Uterus (tissue), 4 donors: ENCODE data around the gene LINC00632. TPM values are rescaled to one million over a fixed set of nuclear protein-coding genes. Genes with fewer than 3 reads are reported as not detected.

ENCODE experiments used
- DNase-seq, 2 donors: peaks; one replicate each; pipeline ENCODE4 v3.0.0-alpha.2; 2019 to 2020
- H3K27ac ChIP-seq, 2 donors: fragments of 200-600 bp; sonication (generic); 1 replicate in 1 of 2; 2 replicates in 1 of 2; pipeline ENCODE4 v1.5.1; 2016 to 2018
- H3K27me3 ChIP-seq, 2 donors: fragments of 200-600 bp; sonication (generic); one replicate each; pipeline ENCODE4 v1.5.1; 2018 to 2019; ENCODE audit warnings: control low read depth in 1 of 2
- H3K36me3 ChIP-seq, 2 donors: fragments of 200-600 bp; sonication (generic); one replicate each; pipeline ENCODE4 v1.5.1; 2019; ENCODE audit warnings: control low read depth in 1 of 2
- H3K4me1 ChIP-seq, 2 donors: fragments of 200-600 bp; sonication (generic); one replicate each; pipeline ENCODE4 v1.5.1; 2018 to 2019; ENCODE audit warnings: control low read depth in 1 of 2
- H3K4me3 ChIP-seq, 2 donors: fragments of 200-600 bp; sonication (generic); 1 replicate in 1 of 2; 2 replicates in 1 of 2; pipeline ENCODE4 v1.5.1; 2018 to 2019; ENCODE audit warnings: mild to moderate bottlenecking in 1 of 2
- H3K9me3 ChIP-seq, 2 donors: fragments of 200-600 bp; sonication (generic); one replicate each; pipeline ENCODE4 v1.5.1; 2019; ENCODE audit warnings: control low read depth in 1 of 2
- POLR2A ChIP-seq, 2 donors: fragments of 450-650 bp; IDR thresholded peaks; one replicate each; pipeline ENCODE4 v1.6.1; 2016; ENCODE audit warnings: antibody characterized with exemption in 2 of 2, mild to moderate bottlenecking in 1 of 2, moderate library complexity in 1 of 2
- intact Hi-C: fragments of 100-400 bp; cut with DNase I; formaldehyde crosslinking; loops from one replicate; pipeline ENCODE4 v1.15.1; 2023; ENCODE audit warnings: low total_unique reads
- total RNA-seq, 4 donors: library from RNA; depleted of rRNA in 3 of 4; stranded (reverse); fragments of >200 nt in 3 of 4; gene quantifications; one replicate each; pipeline versions ENCODE4 v1.1.0 to v1.2.4, GENCODE V29; 2014 to 2023
- TF ChIP-seq, protein P1 (sequence below), 4 experiments: fragments of 200-600 bp in 2 of 4; fragments of 450-650 bp in 2 of 4; sonication (generic) in 2 of 4; IDR thresholded peaks; one replicate each; pipeline ENCODE4 v1.5.1; 2016 to 2019; ENCODE audit warnings: antibody characterized with exemption in 4 of 4, mild to moderate bottlenecking in 2 of 4, moderate library complexity in 1 of 4
- donor health status: DM: yes; HTN: yes; CAD: no.

The LINC00632 gene
- total RNA-seq, 4 donors from 2014 or later = 14.4 to 228 (median 32.4) TPM

GRCh38 chrX:140713174-140713539 lies 3.6 kb downstream of the LINC00632 start:
- TF ChIP-seq, protein P1, sequence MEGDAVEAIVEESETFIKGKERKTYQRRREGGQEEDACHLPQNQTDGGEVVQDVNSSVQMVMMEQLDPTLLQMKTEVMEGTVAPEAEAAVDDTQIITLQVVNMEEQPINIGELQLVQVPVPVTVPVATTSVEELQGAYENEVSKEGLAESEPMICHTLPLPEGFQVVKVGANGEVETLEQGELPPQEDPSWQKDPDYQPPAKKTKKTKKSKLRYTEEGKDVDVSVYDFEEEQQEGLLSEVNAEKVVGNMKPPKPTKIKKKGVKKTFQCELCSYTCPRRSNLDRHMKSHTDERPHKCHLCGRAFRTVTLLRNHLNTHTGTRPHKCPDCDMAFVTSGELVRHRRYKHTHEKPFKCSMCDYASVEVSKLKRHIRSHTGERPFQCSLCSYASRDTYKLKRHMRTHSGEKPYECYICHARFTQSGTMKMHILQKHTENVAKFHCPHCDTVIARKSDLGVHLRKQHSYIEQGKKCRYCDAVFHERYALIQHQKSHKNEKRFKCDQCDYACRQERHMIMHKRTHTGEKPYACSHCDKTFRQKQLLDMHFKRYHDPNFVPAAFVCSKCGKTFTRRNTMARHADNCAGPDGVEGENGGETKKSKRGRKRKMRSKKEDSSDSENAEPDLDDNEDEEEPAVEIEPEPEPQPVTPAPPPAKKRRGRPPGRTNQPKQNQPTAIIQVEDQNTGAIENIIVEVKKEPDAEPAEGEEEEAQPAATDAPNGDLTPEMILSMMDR (IDR thresholded peaks at IDR 0.05) = no peak
- TF ChIP-seq POLR2A (IDR thresholded peaks at IDR 0.05) = no peak
- Histone ChIP-seq H3K27ac (no peak overlapping the region), H3K4me3 (no peak overlapping the region), H3K36me3 (no peaks in the 10 kb centered on the region), H3K4me1 (no peaks in the 10 kb centered on the region), H3K9me3 (no peaks in the 10 kb centered on the region), H3K27me3 (peaks cover 0 to 3% of the 10 kb centered on the region in 2 donors)
- intact Hi-C loops = no loop called here
- no peak for DNase-seq

DNA sequence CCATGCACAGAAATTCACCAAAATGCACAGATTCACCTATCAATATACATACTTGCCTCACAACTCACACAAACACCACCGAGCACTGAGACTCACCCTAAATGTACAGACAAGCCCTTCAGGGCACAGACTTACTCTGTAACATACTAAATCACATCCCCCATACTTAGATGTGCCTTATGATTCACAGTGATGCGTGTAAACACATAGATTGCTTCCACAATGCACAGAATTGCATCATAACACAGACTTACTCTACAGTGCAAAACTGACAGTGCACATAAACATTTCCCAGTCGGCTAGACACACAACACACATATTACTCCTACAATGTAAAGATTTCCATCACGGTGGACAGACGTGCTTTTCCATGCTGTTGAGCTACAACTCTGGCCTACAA lies 6.2 kb downstream of the LINC00632 start:
- no peaks in the 10 kb centered on the region for H3K36me3 ChIP-seq
- intact Hi-C loops = no loop called here
- H3K4me3 ChIP-seq = no peak overlapping the region
- H3K27ac ChIP-seq = no peak overlapping the region
- TF ChIP-seq POLR2A (IDR thresholded peaks at IDR 0.05) = no peak
- TF ChIP-seq, protein P1 (IDR thresholded peaks at IDR 0.05) = no peak
- H3K9me3 ChIP-seq = no peaks in the 10 kb centered on the region
- no peak for DNase-seq
- H3K4me1 ChIP-seq = no peaks in the 10 kb centered on the region
- peaks cover 0 to 3% of the 10 kb centered on the region in 2 donors for H3K27me3 ChIP-seq

DNA sequence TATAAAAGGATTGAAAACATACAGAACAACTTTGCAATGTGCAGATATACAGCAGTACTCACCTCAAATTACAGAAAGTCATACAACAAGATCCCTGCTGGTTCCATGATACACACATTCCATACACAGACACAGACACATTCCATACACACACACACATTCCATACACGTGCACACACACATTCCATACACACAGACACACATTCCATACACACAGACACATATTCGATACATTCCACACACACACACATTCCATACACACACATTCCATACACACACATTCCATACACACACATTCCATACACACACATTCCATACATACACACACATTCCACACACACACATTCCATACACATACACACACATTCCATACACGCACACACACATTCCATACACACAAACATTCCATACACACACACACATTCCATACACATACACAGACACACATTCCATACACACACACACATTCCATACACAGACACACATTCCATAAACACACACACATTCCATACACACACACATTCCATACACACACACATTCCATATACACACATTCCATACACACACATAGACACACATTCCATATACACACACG lies 13.7 kb downstream of the LINC00632 start:
- TF ChIP-seq, protein P1 (IDR thresholded peaks at IDR 0.05) = no peak
- no peak for TF ChIP-seq POLR2A (IDR thresholded peaks at IDR 0.05)
- no peaks in the 10 kb centered on the region for H3K27me3 ChIP-seq
- H3K4me3 ChIP-seq = no peak overlapping the region
- DNase-seq = no peak
- no peak overlapping the region for H3K27ac ChIP-seq
- no peaks in the 10 kb centered on the region for H3K4me1 ChIP-seq
- intact Hi-C loops = no loop called here
- H3K9me3 ChIP-seq = no peaks in the 10 kb centered on the region
- H3K36me3 ChIP-seq = no peaks in the 10 kb centered on the region

GRCh38 chrX:140724309-140724708 lies 14.8 kb downstream of the LINC00632 start:
- TF ChIP-seq, protein P1 (IDR thresholded peaks at IDR 0.05) = no peak
- no peak for TF ChIP-seq POLR2A (IDR thresholded peaks at IDR 0.05)
- no peaks in the 10 kb centered on the region for H3K4me1 ChIP-seq
- no peak overlapping the region for H3K27ac ChIP-seq
- no peak overlapping the region for H3K4me3 ChIP-seq
- H3K9me3 ChIP-seq = no peaks in the 10 kb centered on the region
- no peak for DNase-seq
- no peaks in the 10 kb centered on the region for H3K27me3 ChIP-seq
- H3K36me3 ChIP-seq = no peaks in the 10 kb centered on the region
- intact Hi-C loops = no loop called here

GRCh38 chrX:140724736-140725135 lies 15.2 kb downstream of the LINC00632 start:
- Histone ChIP-seq H3K27ac (no peak overlapping the region), H3K9me3 (no peaks in the 10 kb centered on the region), H3K27me3 (no peaks in the 10 kb centered on the region), H3K4me3 (no peak overlapping the region), H3K4me1 (no peaks in the 10 kb centered on the region), H3K36me3 (no peaks in the 10 kb centered on the region)
- DNase-seq = no peak
- TF ChIP-seq POLR2A (IDR thresholded peaks at IDR 0.05) = no peak
- TF ChIP-seq, protein P1 (IDR thresholded peaks at IDR 0.05) = no peak
- intact Hi-C loops = no loop called here
